Measurements from ENCODE around the gene TMIE. TPM values are rescaled to one million over a fixed set of nuclear protein-coding genes. Genes with fewer than 3 reads are reported as not detected.
"Not testable (repeated sequence)": the region's sequence is repeated elsewhere in the genome, so short reads cannot be mapped to it uniquely, and the experiment has no call there.

Gene TMIE
- polyA plus RNA-seq, 12 donors, result 0.56 to 2.2 (median 0.82) TPM; not detected in 2

DNA sequence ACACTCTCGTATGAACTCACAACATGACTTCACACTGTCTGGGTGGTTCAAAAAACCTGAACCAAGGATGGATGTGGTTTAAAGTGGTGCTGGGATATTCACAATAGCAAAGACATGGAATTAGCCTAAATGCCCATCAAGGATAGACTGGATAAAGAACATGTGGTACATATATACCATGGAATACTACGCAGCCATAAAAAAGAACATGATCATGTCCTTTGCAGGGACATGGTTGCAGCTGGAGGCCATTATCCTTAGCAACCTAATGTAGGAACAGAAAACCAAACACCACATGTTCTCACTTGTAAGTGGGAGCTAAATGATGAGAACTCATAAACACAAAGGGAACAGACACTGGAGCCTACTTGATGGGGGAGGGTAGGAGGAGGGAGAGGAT, 19.8 kb downstream of the TMIE start:
- no peak for DNase-seq

DNA sequence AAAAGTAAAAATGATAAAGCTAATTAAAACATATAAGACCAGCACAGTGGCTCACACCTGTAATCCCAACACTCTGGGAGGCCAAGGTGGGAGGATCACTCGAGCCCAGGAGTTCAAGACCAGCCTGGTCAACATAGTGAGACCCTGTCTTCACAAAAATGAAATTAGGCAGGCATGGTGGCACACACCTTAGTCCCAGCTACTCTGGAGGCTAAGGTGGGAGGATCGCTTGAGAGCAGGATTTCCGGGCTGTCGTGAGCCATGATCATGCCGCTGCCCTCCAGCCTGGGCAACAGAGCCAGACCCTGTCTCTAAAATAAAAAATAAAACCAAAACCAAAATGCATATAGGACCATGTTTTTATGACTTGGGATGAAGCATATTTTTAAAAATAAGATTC, 21.3 kb downstream of the TMIE start:
- DNase-seq, result no peak

DNA sequence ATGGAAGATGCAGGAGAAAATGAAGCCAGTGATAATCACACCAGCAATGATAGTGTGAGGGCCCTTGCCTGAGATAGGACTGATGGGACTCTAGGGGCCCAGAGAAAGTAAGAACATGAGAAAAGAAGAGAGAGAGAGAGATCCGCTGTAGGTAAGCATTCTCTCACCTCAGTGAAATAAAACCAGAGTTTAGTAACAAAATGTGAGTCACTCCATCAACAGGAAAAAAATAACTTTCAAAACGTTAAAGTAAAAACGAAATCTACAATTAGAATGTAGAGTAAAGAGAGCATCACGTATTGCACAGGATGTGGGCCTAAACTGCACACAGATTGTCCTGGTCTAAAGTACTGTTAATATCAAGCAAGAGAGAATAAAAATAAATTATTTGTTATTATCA, 23.2 kb downstream of the TMIE start:
- DNase-seq, result no peak

DNA sequence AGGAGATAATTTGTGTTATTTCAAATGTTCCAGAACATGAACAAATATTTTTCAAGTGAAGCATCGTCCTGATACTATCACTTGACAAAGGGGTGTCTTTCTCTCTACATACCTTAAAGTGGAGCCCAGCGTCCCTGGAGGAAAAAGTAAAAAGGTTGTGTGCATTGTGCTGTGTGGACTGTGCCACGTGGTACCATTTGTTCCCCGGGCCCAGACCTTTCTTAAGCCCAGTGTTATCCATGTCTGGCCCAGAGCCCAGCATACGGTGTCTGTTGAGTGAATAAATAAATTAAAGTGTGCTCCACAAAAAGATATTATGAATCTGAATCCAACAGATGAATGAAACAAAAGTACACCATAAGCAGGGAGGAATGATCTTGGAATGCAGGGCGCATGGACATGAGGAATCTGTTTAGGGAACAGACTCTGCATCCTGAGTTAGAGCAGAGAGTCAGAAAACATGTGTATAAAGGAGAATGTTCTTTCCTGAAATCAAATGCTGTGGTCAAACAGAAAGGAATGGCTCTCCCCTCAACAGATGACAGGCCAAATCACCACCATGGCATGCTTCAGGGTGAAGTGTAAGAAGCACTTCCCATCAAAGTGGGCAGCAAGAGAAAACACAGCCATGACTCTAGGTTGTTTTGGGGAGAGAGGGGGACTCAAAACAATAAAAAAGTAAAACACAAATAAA, 24.6 kb downstream of the TMIE start:
- no peak for DNase-seq

DNA sequence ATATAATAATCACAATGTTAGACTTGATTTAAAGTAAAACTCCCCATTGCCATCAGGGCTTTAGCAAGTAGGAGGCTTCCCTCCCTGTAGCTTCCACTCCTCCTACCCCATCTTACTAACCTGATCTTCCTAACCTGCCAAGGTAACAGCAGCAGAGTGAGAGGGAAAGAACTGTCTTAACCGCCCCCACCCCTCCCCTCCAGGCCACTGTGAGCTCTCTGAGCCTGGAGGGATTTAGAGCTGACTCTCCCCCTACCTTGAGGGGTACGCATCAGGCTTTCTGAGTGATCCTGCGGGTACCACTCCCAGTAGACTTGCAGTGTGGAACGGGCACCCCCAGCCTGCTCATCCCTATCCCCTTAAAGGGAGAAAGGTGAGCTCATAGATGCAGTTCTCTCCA, 27.8 kb downstream of the TMIE start:
- DNase-seq, result no peak

DNA sequence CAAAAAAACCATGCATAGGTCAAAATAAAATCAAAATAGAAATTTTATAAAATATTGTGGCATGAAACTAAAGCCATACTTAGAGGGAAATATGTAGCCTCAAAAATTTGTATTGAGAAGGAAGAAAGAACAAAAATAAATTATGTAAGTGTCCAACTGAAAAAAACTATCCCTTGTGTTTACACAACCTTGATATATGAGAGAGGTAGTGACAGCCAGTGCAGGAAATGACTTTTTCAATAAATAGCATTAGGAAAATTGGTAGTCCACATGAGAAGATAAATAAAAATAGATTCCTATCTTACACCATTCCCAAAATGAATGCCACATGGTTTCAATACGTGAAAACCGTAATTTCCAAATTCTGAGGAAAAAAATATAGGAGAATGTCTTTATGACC, 29.6 kb downstream of the TMIE start:
- DNase-seq, result no peak

DNA sequence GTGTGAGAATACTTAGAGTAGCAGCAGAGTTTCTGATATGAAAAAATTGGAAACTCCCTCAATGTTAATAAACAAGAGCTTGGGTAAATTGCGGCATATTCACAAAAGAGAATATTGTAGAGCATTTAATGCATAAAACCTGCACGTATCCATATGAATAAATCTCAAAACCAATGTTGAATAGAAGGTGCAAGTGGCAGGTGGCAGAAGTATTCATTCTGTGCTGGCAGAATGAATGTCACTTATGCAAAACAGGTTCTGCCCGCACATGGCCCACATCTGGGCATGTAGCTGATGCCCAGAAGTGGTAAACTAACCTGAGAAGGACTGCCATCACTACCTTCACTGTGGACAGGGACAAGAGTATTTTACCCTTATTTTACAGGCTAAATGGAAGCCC, 30.6 kb downstream of the TMIE start:
- no peak for DNase-seq

DNA sequence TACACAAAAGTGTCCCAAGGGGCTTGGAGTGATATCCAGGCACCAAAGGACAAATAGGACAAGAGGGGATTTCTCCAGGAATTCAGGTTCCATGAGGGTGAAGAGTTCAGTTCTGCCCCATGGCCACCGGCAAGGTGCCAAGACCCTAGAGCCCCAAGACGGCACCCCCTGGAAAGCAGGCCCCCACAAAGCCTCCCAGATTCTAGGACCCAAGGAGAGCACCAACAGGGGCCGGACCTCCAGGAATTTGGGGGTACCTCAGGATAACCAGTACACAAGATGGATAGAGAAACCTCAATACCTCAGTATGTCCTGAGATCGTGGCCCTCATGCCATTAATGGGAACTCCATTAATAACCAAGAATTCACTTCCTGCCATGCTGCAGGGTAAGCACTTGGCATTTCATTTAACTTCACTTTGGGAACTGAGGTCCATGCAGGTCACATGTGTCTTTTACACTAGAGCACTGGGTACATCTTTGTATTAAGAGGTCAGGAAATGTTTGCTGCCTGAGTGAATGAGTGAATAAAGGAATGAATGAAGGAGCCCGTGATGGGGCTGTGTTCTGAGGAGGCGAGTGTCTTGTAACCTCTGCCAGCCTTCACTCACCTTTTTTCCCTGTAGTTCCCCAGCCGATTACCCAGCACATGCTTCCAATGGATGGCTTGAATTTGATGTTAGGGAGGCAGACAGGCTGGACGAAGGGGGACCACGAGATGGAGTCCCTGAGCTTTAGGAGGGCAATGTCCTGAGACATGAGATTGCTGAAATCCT, 32.0 kb downstream of the TMIE start:
- no peak for DNase-seq

DNA sequence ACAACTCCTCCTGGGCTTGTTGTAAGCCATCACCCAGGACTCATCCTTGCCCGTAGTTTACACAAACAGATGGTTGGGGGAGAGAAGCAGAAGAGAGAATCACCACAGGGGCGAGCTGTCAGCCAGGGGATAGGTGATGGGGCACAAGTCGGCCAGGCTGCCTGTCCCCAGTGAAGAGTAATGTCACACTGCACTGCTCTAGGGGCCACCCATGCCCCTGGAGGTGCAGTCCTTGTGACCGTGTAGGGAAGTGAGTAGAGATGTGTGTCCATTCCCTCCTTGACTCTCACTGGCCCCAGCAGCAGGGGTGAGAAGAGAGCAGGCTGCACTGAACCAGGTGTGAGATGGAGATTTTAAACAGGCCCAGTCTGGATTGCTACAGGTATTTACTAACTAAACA, 33.6 kb downstream of the TMIE start:
- no peak for DNase-seq

DNA sequence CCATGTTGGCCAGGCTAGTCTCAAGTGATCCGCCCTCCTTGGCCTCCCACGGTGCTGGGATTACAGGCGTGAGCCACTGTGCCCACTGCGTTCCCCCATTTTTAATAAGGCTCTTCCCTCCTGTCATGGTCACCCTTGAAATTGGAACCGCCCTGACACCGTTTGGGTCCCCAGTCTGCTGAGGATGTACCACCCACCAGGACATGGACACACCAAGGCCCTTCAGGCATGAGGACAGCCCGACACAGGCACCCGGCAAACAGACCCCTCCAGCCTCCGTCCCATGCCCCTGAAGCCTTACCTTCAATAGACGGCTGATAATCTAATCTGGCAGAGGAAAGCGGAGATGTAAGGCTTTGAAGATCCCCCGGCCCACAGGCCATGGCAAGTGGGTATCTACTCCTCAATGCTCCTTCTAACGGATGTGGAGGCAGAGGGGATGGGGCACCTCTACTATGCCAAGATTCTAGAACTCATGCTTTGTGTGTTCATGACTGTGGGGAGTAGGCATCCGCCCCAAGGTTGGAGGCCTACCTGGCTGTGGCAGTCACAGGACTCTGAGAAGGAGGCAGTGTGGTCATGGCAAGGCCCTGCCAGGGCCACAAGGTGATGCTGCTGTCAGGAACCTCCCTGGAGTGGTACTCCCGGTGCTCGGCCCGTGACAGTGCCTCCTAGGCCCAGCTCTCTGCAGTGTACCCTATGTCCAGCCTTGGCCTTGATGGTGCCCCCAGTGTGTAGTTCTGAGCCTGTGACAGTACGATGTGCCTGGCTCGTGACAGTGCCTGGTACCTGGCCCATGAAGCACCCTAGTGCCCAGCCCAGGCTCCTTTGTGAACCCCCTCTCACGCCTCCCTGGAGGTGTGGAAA, 35.0 kb downstream of the TMIE start:
- DNase-seq, result no peak

DNA sequence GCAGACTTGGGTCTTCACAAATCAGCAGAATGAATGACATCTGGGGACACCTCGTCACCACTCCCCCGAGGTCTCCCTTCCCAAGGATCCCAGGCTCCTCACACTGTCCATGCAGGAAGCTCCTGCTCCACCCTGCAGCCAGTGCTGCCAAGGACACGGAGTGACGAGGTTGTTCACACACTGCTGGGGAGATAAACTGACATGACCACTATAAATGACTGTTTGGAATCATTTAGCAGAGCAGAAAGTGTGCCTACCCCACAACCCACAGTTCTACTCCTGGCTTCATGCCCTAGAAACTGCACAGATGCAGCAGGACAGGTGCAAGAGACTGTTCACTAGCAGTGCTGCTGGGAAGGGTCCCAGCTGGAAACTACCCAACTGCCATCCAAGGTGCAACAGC, 36.1 kb downstream of the TMIE start:
- no peak for DNase-seq

DNA sequence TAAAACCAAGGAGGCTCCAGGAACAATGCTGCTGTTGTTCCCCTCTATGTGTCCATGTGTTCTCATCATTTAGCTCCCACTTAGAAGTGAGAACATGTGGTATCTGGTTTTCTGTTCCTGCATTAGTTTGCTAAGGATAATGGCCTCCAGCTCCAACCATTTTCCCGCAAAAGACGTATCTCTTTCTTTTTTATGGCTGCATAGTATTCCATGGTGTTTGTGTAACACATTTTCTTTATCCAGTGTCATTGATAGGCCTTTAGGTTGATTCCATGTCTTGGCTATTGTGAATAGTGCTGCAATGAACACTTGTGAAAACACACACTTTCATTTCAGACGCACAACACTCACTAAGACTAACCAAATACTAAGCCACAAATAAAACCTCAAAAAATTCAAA, 38.4 kb downstream of the TMIE start:
- DNase-seq, result not testable (repeated sequence)

DNA sequence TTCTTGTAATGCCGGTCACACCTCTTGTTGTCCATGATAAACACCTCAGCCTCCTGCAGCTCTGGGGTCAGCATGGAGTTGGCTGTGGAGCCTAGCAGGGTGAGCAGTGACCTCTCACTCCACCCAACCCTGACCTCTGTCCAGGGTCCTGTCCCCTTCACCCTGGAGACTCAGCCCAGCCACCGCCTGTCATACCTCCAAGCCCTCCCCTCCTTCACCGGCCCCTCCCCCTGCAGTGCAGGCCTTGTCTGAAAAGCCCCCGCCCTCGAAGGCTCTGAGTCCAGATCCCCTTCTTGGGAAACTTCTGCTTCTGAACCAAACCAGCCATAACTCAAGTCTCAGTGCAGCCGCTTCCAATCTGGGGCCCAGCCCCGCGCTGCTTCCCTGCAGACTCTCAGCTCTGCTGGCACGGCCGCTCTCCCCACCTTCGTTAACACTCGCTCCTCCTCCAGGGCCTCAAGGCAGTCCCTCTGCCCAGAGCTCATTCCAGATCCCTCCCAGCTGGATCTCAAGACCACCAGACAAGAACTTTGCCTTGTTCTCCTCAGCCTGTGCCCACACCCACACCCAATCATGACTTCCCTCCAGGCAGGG, 41.9 kb downstream of the TMIE start:
- DNase-seq, result no peak

DNA sequence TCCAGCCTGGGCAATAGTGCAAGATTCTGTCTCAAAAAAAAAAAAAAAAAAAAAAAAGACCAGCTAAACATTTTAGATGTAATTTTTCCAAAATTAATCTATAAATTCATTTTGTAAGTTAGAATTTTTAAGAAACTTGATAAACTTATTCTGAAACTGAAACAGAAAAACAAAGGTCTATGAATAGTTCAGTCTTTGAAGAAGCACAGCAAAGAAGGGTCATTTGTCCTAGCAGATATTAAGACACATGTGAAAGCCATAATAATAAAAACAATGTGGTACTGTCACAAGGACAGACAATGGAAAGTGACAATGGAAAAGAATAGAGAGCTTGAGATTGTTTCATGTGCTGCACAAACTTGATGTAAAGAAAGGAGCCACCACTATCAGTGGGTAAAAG, 45.5 kb downstream of the TMIE start:
- no peak for DNase-seq

DNA sequence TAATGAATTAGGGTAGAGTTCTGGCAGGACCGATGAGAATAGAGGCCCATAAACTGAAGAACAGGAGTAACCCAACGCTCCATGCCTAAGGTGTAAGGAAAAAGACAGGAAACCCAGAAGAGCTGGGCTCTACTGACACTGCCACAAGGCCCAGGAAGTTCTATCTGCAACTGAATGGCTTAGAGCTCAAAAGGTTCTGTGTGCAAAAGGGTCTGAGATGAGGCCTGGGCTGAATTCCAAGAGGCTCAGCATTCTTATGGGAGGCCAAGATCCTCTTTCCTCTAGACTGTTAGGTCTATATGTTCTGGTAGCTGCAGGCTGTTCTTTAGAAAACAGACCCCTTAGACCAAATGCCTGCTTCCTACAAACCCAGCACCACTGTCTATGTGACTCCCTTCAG, 47.0 kb downstream of the TMIE start:
- peak; percentile 16 for DNase-seq

DNA sequence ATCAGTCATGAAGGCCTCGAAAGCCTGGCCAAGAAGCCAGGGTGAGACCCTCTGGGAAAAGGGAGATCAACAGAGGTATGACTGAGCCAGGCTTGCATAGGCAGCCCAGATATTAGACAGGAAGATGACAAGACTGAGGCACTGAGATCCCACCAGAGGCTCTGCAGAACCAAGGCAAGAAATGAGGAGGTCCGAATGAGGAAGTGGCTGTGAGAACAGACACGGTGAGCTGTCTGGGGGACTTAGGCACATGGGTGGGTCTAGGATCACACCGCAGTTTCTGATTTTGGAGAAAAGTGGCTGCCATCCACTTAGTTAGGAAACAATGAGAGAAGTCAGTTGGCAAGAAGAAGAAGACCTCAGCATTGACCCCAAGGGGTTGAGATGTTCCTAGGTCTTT, 47.9 kb downstream of the TMIE start:
- DNase-seq, result no peak

DNA sequence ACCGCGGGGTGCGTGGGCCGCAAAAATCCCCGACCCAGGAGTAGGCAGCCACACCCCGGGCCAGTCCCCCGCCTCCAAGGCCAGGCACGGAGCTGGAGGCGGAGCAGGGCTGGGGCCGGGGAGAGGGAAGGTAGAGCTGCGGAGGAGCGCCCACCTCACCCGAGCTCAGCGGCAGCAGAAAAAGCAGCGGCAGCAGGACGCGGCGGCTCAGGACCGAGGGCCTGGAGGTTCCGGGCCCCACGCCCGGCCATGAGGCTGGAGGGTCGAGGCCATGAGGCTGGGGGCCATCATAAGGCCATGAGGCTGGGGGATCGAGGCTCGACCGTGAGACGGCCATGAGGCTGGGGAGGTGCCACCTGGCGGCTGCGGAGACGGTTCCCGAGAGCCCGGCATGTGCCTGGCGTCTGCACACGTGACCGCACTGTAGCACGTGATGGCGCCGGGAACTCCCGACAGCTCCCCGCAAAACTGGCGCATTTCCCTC, 49.4 kb downstream of the TMIE start:
- no peak for DNase-seq

DNA sequence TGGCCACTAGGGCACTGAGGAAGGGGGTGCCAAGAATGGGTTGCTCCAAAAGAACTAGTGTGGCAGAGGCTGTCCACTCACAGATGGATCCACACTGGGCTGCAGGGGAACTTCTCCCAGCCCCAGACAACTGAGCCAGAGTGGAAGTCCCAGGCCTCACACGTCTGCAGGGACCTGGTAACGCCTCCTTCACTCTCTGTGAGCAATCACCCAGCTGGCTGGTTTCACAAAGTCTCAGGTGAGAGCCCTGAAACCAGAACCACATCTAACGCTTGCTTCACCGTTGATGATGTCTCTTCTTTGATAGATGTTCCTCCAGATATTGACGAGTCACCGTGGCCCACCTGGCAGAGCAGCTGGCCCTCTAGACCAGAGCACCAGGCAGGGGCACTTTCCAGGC, 51.9 kb downstream of the TMIE start:
- DNase-seq, result not testable (repeated sequence)

DNA sequence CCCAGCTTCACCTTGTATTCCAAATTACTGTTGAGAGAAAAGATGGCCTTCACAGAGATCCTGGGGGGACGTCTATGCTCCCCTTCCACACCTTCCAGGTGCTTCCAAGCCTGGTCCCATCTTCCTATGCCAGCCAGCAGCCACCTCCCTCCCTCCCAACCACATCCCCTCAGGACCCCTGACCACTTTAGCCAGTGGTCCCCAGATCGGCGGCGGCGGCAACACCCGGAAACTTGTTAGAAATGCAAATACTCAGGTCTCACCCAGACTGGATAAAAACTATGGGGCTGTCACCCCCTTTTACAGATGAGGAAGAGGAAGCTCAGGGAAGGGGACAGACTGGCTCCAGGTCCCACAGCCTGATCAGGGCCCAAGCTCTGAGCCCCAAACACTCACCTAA, 54.5 kb downstream of the TMIE start:
- DNase-seq, result no peak

DNA sequence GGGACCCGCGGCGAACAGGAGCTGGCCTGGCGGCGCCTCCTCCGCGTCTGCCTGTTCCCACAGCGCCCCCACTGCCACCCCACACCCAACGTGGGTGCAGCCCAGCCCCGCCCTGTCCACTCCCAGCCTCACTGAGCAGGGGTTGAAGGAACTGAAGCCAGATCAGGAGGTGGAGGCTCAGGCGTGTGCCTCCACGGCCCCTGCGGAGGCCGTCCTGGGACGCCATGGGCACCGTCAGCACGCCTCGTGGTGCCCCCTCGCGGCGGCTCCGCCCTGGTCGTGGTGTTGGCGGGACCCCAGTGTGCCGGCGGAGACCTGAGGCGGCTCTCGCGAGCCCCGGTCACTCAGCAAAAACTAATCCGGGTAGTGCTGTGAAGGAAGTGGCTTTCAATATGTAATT, 55.5 kb downstream of the TMIE start:
- no peak for DNase-seq

DNA sequence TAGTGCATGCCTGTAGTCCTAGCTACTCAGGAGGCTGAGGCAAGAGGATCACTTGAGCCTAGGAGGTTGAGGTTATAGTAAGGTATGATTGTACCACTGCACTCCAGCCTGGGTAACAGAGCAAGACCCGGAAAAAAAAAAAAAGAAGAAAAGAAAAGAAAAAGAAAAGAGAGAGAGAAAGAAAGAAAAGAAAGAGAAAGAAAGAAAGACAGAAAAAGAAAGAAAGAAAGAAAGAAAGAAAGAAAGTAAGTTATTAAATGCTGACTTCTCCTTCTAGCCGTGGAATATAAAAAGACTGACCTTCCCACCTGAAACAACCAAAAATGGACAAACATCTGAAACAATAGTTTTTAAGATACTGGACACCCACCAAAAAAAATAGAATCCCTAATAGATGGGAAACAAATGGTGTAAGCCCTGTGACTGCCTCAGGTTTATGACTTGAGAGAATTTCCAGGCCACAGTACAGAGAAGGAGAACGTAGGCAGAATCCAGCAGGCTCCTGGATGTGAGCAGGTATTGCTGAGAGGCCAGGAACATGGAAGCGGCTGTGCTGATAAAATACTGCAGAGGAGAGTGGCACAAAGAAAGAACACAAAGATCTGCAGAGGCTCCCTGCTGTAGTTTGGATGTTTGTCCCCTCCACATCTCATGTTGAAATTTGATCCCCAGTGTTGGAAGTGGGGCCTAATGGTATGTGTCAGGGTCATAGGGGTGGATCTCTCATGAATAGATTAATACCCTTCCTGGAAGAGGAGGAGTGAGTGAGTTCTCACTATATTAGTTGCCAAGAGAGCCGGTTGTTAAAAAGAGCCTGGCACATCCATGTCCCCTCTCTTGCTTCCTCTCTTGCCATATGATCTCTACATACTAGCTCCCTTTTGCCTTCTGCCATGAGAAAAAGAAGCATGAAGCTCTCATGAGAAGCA, 58.3 kb downstream of the TMIE start:
- DNase-seq, result no peak
